ENCODE measurements around the gene CLEC2A. TPM values are rescaled to one million over a fixed set of nuclear protein-coding genes. Genes with fewer than 3 reads are reported as not detected.
A peak's percentile ranks its signal among the peaks of the same experiment; 100 is the strongest.

CLEC2A gene
- total and polyA plus RNA-seq, 3 donors from 2014 or later = not detected

GRCh38 chr12:9866860-9867269 lies 65.3 kb downstream of the CLEC2A start:
- H3K27ac ChIP-seq = peak overlapping the region; percentile 2 to 74
- TF ChIP-seq, protein P1, sequence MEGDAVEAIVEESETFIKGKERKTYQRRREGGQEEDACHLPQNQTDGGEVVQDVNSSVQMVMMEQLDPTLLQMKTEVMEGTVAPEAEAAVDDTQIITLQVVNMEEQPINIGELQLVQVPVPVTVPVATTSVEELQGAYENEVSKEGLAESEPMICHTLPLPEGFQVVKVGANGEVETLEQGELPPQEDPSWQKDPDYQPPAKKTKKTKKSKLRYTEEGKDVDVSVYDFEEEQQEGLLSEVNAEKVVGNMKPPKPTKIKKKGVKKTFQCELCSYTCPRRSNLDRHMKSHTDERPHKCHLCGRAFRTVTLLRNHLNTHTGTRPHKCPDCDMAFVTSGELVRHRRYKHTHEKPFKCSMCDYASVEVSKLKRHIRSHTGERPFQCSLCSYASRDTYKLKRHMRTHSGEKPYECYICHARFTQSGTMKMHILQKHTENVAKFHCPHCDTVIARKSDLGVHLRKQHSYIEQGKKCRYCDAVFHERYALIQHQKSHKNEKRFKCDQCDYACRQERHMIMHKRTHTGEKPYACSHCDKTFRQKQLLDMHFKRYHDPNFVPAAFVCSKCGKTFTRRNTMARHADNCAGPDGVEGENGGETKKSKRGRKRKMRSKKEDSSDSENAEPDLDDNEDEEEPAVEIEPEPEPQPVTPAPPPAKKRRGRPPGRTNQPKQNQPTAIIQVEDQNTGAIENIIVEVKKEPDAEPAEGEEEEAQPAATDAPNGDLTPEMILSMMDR (IDR thresholded peaks at IDR 0.05) = no peak
- TF ChIP-seq POLR2A (IDR thresholded peaks at IDR 0.05) = no peak
- H3K27me3 ChIP-seq = no peaks in the 10 kb centered on the region
- H3K4me3 ChIP-seq = peak overlapping the region; percentile 17 to 24
- WGBS, 2 donors = 48 to 50% methylated on average over 4 of the region's 4 CpGs
- DNase-seq = no peak
- H3K9me3 ChIP-seq = no peaks in the 10 kb centered on the region
- no peaks in the 10 kb centered on the region for H3K36me3 ChIP-seq (ENCODE audit: low read depth, missing control alignments)
- intact Hi-C loops (cut with DNase I; ENCODE audit: low total_unique reads) = no loop called here
- H3K4me1 ChIP-seq = peaks cover 5% of the 10 kb centered on the region

- no peak overlapping the region for H3K27ac ChIP-seq
- no peaks in the 10 kb centered on the region for H3K36me3 ChIP-seq (ENCODE audit: low read depth, missing control alignments)
- no peak overlapping the region for H3K4me3 ChIP-seq
- intact Hi-C loops (cut with DNase I; ENCODE audit: low total_unique reads) = no loop called here
- H3K4me1 ChIP-seq = no peaks in the 10 kb centered on the region
- DNase-seq = no peak
- H3K27me3 ChIP-seq = no peaks in the 10 kb centered on the region
- no peak for TF ChIP-seq POLR2A (IDR thresholded peaks at IDR 0.05)
- TF ChIP-seq, protein P1 (IDR thresholded peaks at IDR 0.05) = no peak
- H3K9me3 ChIP-seq = no peaks in the 10 kb centered on the region
- WGBS, 2 donors = 72 to 79% methylated on average over 4 of the region's 4 CpGs
These were observed 67.1 kb downstream of the CLEC2A start for GRCh38 chr12:9864913-9865675.

Other genes starting within 250 kb of the CLEC2A start
- not detected for gene CLECL1, start 199.3 kb downstream of the CLEC2A start, total RNA-seq
- gene CLECL1, start 199.3 kb downstream of the CLEC2A start, polyA plus RNA-seq (ENCODE audit: insufficient read depth, low read depth, low replicate concordance) = 1.4 TPM
- 1 to 10 TPM; 2.1 to 3.0 TPM for gene CD69, start 171.5 kb downstream of the CLEC2A start, total RNA-seq
- gene CD69, start 171.5 kb downstream of the CLEC2A start, polyA plus RNA-seq (ENCODE audit: insufficient read depth, low read depth, low replicate concordance) = 3.3 TPM
- 1 to 10 TPM in 1 of 2 donors, under 1 TPM in 1; 0.43 to 1.0 TPM for gene KLRF1, start 104.9 kb downstream of the CLEC2A start, total RNA-seq
- 1.2 TPM for gene KLRF1, start 104.9 kb downstream of the CLEC2A start, polyA plus RNA-seq (ENCODE audit: insufficient read depth, low read depth, low replicate concordance)
- gene CLEC2B, start 63.0 kb downstream of the CLEC2A start, total RNA-seq = 1 to 10 TPM; 1.2 to 5.1 TPM
- 3.3 TPM for gene CLEC2B, start 63.0 kb downstream of the CLEC2A start, polyA plus RNA-seq (ENCODE audit: insufficient read depth, low read depth, low replicate concordance)
- gene KLRF2, start 50.9 kb downstream of the CLEC2A start, total RNA-seq = under 1 TPM in 1 of 2 donors, not detected in 1; 0.79 TPM
- gene KLRF2, start 50.9 kb downstream of the CLEC2A start, polyA plus RNA-seq (ENCODE audit: insufficient read depth, low read depth, low replicate concordance) = not detected
- gene CLEC12A, start 39.0 kb upstream of the CLEC2A start, total RNA-seq = under 1 TPM in 1 of 2 donors, not detected in 1; 0.31 TPM
- gene CLEC12A, start 39.0 kb upstream of the CLEC2A start, polyA plus RNA-seq (ENCODE audit: insufficient read depth, low read depth, low replicate concordance) = 2.0 TPM
- 1 to 10 TPM in 1 of 2 donors, under 1 TPM in 1; 0.63 to 1.7 TPM for gene CLEC1B, start 66.8 kb upstream of the CLEC2A start, total RNA-seq
- gene CLEC1B, start 66.8 kb upstream of the CLEC2A start, polyA plus RNA-seq (ENCODE audit: insufficient read depth, low read depth, low replicate concordance) = 1.2 TPM
- 10 to 100 TPM; 76.4 to 77.6 TPM for gene CLEC12B, start 78.3 kb upstream of the CLEC2A start, total RNA-seq
- gene CLEC12B, start 78.3 kb upstream of the CLEC2A start, polyA plus RNA-seq (ENCODE audit: insufficient read depth, low read depth, low replicate concordance) = 34.3 TPM
- 1 to 10 TPM; 2.6 to 5.4 TPM for gene CLEC9A, start 98.3 kb upstream of the CLEC2A start, total RNA-seq
- 6.3 TPM for gene CLEC9A, start 98.3 kb upstream of the CLEC2A start, polyA plus RNA-seq (ENCODE audit: insufficient read depth, low read depth, low replicate concordance)
- gene CLEC1A, start 166.6 kb upstream of the CLEC2A start, total RNA-seq = 1 to 10 TPM; 2.7 to 3.2 TPM
- gene CLEC1A, start 166.6 kb upstream of the CLEC2A start, polyA plus RNA-seq (ENCODE audit: insufficient read depth, low read depth, low replicate concordance) = 2.9 TPM
- gene CLEC7A, start 197.8 kb upstream of the CLEC2A start, total RNA-seq = 1 to 10 TPM; 1.9 to 4.4 TPM
- 4.8 TPM for gene CLEC7A, start 197.8 kb upstream of the CLEC2A start, polyA plus RNA-seq (ENCODE audit: insufficient read depth, low read depth, low replicate concordance)
- gene OLR1, start 239.8 kb upstream of the CLEC2A start, total RNA-seq = 1 to 10 TPM in 1 of 2 donors, under 1 TPM in 1; 0.87 to 2.5 TPM
- 5.9 TPM for gene OLR1, start 239.8 kb upstream of the CLEC2A start, polyA plus RNA-seq (ENCODE audit: insufficient read depth, low read depth, low replicate concordance)
- 1 to 10 TPM in 1 of 2 donors, under 1 TPM in 1; 0.74 to 1.2 TPM for gene TMEM52B, start 246.7 kb upstream of the CLEC2A start, total RNA-seq
- gene TMEM52B, start 246.7 kb upstream of the CLEC2A start, polyA plus RNA-seq (ENCODE audit: insufficient read depth, low read depth, low replicate concordance) = 0.76 TPM